NK-92 treated with Interleukin-12 subunit alpha and Interleukin-12 subunit beta, amount 100 ng/mL, for 24 hours (cell line): ENCODE results near the gene NCAPH2.

ENCODE experiments used
- DNase-seq: peaks from one replicate; lab custom pipeline; 2025; lab: John Stamatoyannopoulos, UW

NCAPH2 gene

GRCh38 chr22:50474710-50475651 is 33.0 kb upstream of the NCAPH2 start, which contains the start of gene SBF1:
SBF1 (minus strand) TSS chr22:50475035; CDS start chr22:50474840, 195 bp downstream.
- peak; percentile 75 for DNase-seq

GRCh38 chr22:50475652-50476002 is 32.4 kb upstream of the NCAPH2 start:
- DNase-seq, result no peak

GRCh38 chr22:50476868-50477267 is 31.2 kb upstream of the NCAPH2 start:
- no peak for DNase-seq

GRCh38 chr22:50477923-50478322 is 30.1 kb upstream of the NCAPH2 start:
- DNase-seq, result no peak

GRCh38 chr22:50479721-50480120 is 28.3 kb upstream of the NCAPH2 start:
- DNase-seq, result no peak

GRCh38 chr22:50481045-50481439 is 27.0 kb upstream of the NCAPH2 start:
- DNase-seq, result no peak

- no peak for DNase-seq
Measured at GRCh38 chr22:50481440-50482106, 26.5 kb upstream of the NCAPH2 start, which contains the start of gene ADM2. ADM2 (plus strand) TSS chr22:50481543; CDS start chr22:50481848, 305 bp downstream.

- no peak for DNase-seq
Measured at GRCh38 chr22:50482107-50483074, 25.6 kb upstream of the NCAPH2 start.

- DNase-seq, result no peak
Measured at GRCh38 chr22:50483106-50483505, 24.9 kb upstream of the NCAPH2 start.

GRCh38 chr22:50483556-50483955 is 24.5 kb upstream of the NCAPH2 start:
- DNase-seq, result no peak

- DNase-seq, result no peak
Measured at GRCh38 chr22:50483977-50484853, 23.8 kb upstream of the NCAPH2 start.

GRCh38 chr22:50485221-50486131 is 22.5 kb upstream of the NCAPH2 start:
- no peak for DNase-seq

GRCh38 chr22:50486561-50487289 is 21.3 kb upstream of the NCAPH2 start, which contains the start of gene MIOX:
MIOX (plus strand) TSS chr22:50486859; CDS start chr22:50486898, 39 bp downstream.
- DNase-seq, result no peak

GRCh38 chr22:50487290-50488005 is 20.6 kb upstream of the NCAPH2 start:
- DNase-seq, result no peak

- no peak for DNase-seq
Measured at GRCh38 chr22:50488006-50488677, 19.9 kb upstream of the NCAPH2 start.

GRCh38 chr22:50488886-50489285 is 19.1 kb upstream of the NCAPH2 start:
- no peak for DNase-seq

- no peak for DNase-seq
Measured at GRCh38 chr22:50489363-50490243, 18.4 kb upstream of the NCAPH2 start.
